Hematopoietic multipotent progenitor cell treated with erythropoietin and hydrocortisone succinate and interleukin-3 and kit ligand, for 17 days (in vitro differentiated cells): ENCODE data around the gene SETD1B.
"Not testable (repeated sequence)": the region's sequence is repeated elsewhere in the genome, so short reads cannot be mapped to it uniquely, and the experiment has no call there.

Source experiments
- DNase-seq: peaks from one replicate; pipeline ENCODE4 v3.0.0-alpha.2; 2015; ENCODE audit warnings: low spot score

SETD1B gene

GRCh38 chr12:121803861-121804416, at the start of gene SETD1B:
Gene SETD1B, plus strand, starts transcription at chr12:121804009. Its CDS starts 729 bp downstream, at chr12:121804738.
- peak; percentile 72 for DNase-seq

GRCh38 chr12:121754836-121755235, 49.0 kb upstream of the SETD1B start:
- DNase-seq: no peak

- no peak for DNase-seq
Measured at GRCh38 chr12:121755591-121755990, 48.2 kb upstream of the SETD1B start.

DNA sequence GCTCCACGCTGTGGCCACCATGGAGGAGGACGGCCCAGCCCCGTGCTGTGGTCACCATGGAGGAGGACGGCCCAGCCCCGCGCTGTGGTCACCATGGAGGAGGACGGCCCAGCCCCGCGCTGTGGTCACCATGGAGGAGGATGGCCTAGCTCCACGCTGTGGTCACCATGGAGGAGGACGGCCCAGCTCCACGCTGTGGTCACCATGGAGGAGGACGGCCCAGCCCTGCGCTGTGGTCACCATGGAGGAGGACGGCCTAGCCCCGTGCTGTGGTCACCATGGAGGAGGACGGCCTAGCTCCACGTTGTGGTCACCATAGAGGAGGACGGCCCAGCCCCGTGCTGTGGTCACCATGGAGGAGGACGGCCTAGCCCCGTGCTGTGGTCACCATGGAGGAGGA, 45.3 kb upstream of the SETD1B start:
- not testable (repeated sequence) for DNase-seq

- no peak for DNase-seq
Measured at GRCh38 chr12:121762269-121762668, 41.5 kb upstream of the SETD1B start.

DNA sequence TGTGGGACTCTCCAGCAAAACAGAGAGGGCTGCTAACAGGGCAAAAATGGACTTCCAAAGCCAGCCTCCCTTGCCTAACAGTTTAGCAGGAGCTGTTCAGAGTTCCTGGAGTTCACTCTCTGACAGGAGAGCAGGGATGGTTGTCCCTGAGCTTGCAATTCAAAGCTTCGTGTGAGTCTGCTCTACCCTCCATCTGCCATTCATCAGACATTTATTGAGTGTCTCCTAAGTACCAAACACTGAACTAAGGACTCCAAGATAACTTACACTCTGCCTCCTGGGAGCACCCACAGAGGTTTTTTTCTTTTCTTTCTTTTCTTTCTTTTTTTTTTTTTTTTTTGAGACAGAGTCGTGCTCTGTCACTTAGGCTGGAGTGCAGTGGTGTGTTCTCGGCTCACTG, 39.0 kb upstream of the SETD1B start:
- no peak for DNase-seq

GRCh38 chr12:121765573-121765972, 38.2 kb upstream of the SETD1B start:
- peak; percentile 29 for DNase-seq

DNA sequence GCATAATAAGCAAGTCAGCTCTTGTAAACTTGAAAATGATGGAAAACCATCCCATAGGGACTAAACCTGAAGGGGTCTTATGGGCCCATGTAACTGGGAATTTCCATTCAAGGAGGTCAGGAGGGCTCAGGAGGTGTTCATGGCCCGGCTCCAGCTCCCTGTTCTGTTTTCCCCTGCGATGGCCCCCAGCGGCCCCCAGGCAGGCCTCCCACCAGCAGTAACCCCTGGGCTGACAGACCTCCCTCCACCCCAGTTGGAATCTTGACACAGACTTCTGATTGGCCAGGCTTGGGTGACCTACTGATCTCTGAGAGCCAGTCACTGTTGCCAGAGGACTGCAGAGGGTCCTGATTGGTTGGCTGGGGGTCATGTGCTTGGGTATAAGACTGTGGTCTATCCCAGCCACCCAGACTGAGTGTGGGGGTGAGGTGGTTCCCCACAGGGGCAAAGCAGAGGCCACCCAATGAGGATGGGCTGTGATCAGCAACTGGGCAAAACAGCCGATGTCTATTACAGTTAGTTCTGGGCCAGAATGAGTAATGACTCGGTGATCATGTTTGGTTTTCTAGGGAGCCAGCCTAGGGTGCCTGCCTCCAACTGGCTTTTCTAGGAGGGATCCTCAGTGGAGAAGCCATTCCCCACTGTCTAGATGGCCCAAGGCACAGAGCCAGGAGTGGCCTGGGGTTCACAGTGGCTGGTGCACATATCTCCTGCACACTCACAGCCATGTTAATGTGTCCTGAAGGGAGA, 37.3 kb upstream of the SETD1B start:
- DNase-seq: no peak

DNA sequence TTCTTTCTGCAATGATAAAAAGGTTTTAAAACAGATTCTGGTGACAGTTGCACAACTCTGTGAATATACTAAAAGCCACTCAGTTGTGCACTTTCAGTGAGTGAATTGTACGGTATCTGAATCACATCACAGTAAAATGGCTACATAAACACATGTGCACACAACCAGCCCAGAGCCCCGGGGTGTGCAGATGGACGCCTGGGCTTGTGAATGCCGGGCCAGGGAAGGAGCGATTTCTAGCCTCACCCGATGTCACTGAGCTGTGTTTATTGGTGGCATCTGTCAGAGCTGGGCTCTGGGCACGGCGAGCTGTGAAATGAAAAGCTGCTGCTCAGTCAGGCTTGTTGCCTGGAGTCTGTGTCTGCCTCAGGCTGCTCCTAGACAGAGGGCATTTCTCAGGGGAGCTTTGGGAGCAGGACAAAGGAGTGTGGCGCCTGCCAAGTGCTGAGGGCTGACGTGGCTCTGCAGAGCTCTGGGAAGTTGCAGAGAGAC, 36.2 kb upstream of the SETD1B start:
- no peak for DNase-seq

GRCh38 chr12:121769297-121769830, 34.4 kb upstream of the SETD1B start:
- no peak for DNase-seq

DNA sequence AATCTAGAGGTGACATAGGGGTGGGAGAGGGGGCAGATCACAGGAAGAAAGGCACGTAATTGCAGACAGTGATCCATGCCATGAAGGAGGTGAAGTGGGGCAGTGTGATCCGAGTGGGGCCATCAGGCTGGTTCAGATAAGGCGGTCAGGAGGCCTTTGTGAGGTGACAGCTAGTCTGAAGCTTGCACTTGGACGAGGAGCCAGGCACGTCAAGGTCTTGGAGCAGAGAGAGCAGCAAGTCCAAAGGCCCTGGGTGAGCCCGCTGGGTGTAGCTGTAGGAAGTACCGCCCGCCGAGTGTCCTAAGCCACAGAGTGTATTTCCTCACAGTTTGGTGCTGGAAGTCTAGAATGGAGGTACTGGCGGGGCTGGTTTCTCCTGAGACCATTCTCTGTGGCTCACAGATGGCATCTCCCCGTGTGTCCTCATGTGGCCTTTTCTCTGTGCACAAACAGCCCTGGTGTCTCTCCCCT, 33.9 kb upstream of the SETD1B start:
- DNase-seq: peak; percentile 52

- no peak for DNase-seq
Measured at GRCh38 chr12:121770388-121770787, 33.4 kb upstream of the SETD1B start.

DNA sequence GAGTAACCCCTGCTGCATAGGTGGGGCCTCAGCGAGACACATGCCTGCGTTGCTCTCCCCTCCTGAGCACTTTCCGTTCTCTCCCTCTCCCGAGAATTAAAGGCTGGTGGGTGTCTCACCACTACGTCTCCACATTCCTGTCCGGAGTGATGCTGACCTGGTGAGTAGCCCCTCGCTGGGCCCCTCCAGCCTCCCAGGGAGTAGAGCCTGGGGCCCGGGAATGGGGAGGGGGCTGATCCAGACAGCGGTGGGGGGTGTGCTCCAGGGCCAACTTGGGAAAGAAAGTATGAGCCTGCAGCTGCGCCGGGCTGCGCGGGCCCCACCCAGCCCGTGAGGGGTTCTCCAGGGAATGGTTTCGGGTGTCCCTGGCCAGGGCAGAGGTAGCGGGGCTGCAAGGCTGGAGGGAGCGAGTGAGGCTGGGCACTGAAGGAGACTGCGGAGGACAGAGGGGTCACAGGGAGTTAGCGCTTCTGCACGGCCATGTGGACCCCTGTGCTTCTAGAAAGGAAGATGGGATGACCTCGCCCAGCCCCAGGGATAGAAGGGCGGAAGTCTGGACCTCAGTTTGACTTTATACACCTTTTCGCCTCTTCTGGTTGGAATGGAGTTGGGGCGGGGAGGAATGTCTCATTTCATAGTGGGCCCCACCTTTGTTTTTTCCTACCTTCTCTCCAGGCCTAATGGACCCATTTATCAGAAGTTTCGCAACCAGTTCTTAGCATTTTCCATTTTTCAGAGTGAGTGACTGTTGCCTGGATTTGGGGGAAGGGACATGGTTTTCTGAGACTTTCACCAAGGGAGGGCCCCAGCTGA, 32.8 kb upstream of the SETD1B start:
- DNase-seq: no peak

DNA sequence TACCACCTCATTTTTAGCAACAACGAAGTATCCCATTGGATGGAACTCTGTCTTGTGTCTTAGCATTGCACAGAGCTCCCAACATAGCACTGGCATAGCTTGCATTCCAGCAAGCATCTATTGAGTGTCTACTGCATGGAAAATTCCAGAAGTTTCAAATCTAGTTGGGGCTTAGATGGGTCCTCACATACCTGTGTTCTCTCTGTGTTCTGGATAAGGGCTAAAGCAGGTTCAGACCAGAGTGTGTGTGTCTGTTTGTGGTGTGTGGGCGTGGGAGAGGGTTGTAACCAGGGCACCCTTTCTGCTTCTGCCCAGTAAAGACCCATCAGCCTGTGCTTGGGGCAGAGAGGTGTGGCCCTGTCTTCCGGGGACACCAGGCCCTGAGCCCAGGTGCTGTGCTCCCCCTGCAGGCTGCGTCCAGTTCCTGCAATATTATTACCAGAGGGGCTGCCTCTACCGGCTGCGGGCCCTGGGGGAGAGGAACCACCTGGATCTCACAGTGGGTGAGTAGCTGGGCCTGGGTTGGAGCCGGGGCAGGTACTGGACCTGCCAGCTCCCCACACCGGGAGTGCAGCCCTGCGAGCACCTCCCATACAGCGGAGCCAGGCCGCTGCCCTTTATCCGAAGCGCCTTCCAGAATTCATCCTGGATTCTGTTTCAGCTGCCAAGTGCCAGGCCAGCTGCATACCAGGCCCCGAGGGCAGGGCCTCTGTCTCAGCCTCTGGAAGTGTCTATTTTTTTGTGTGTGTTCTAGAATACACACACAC, 30.6 kb upstream of the SETD1B start:
- DNase-seq: peak; percentile 88

DNA sequence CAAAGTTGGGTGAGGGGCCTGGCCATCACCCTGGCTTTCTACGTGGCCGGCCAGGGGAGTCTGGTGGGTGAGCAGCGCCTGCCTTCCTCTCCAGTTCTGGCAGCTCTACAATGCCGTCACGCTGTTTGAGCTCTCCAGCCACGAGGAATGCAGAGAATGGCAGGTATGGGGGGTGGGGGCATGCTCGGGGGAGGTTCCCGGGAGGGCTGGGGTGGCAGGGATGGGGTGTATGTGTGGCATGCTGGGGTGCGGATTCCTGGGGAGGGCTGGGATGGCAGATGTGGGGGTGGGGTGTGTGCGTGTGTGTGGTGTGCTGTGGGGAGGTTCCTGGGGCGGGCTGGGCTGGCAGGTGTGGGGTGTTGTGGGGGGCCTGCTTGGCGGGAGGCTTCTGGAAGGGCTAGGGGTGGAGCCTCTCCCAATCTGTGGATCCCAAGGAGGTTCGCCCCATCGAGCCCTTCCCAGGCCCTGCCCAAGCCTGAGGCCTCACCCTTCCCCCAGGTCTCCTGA, 28.8 kb upstream of the SETD1B start:
- DNase-seq: no peak

- no peak for DNase-seq
Measured at GRCh38 chr12:121775501-121775900, 28.3 kb upstream of the SETD1B start.

GRCh38 chr12:121776190-121777098, 27.4 kb upstream of the SETD1B start:
- peak; percentile 89 for DNase-seq

DNA sequence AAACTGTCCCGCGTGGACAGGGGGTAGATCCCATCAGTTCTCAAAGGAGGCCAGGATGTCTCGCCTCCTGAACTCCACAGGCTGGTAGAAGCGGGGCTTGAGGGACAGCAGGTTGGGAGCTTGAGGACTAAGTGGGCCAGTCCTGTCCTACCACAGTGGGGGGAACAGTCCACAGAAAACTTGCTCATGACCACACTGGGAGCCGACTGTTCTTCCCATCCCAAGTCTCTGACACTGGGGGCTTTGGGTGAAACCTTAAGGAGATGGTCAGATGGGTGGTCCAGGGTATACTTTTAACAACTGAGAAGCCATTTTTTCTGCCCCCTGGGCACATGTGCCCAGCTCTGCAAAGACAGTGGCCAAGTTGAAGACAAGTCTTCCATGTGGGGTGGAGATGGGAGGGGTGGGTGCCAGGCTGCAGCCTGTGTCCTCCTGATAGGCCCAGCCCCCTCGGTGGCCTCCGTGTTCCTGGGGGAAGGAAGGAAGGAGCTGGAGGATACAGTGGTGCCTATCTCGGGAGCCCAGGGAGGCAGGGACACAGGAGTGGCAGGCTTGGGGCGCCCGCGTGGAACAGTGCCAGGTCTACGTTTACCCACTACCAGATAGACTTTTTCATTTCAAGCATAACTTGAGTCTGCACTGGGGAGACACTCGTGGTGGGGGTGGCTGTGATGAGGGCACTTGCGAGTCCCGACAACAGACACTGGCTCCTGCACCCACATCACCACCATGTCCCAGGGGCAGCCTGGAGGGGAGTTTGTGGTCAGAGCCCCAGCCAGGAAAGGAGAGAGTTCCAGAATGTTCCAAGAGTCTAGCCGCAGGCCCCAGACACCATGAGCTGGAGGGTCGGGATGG, 25.0 kb upstream of the SETD1B start:
- peak; percentile 56 for DNase-seq

GRCh38 chr12:121779422-121779895, 24.4 kb upstream of the SETD1B start:
- DNase-seq: no peak
